ENCODE results near the gene BMP7. TPM values are rescaled to one million over a fixed set of nuclear protein-coding genes. Genes with fewer than 3 reads are reported as not detected.

Gene BMP7
- total and polyA plus RNA-seq, 2 experiments from 2014 or later, result 15.9 to 22.8 TPM

GRCh38 chr20:57217802-57218201 is 48.6 kb downstream of the BMP7 start (continued):
- TF ChIP-seq CTCF (conservative IDR thresholded peaks at IDR 0.05; ENCODE audit: low read depth in 2 of 2) (no peak), JUNB (IDR thresholded peaks at IDR 0.05; ENCODE audit: unreplicated experiment) (no peak)

DNA sequence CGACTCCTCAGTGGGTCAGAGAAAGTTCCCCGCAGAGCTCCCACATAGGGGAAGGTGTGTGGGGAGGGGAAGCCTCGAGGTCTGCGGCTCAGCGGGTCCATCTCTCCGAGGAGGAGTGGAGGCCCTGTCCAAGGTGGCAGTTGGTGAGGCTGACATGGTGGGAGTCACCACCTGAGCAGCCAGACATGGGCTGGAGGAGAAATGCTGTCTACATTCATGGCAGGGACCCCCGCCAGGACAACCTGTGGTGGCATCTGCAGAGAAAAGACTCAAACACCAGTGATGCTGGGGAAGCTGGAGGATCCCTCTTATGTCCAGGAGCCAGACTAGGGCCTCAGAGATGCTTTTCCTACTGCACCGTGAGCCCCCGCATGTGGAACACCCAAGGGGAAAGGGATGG is 49.8 kb downstream of the BMP7 start:
- Histone ChIP-seq H3F3A (replicated peaks; ENCODE audit: low read depth) (no peaks in the 10 kb centered on the region), H3K4me2 (no peak overlapping the region), H3K27me3 (ENCODE audit: insufficient read depth) (no peaks in the 10 kb centered on the region), H3K27ac (ENCODE audit: low read depth) (no peak overlapping the region), H3K9me2 (ENCODE audit: insufficient read depth) (no peaks in the 10 kb centered on the region), H2AFZ (no peak overlapping the region), H3K4me1 (ENCODE audit: insufficient read depth) (peaks cover 15% of the 10 kb centered on the region), H3K4me3 (no peak overlapping the region), H3K79me2 (replicated peaks; ENCODE audit: insufficient read depth) (no peaks in the 10 kb centered on the region), H3K36me3 (ENCODE audit: insufficient read depth) (no peaks in the 10 kb centered on the region), H4K20me1 (replicated peaks; ENCODE audit: insufficient read depth) (no peaks in the 10 kb centered on the region)
- no peak for DNase-seq (ENCODE audit: low spot score)
- H3K4me1 Mint-ChIP-seq, result peaks cover 15% of the 10 kb centered on the region
- H3K9me3 Mint-ChIP-seq, result no peaks in the 10 kb centered on the region
- no peak overlapping the region for H3K4me3 Mint-ChIP-seq
- H3K27me3 Mint-ChIP-seq (ENCODE audit: insufficient read depth, low read depth, poor library complexity), result peaks cover 3% of the 10 kb centered on the region
- H3K36me3 Mint-ChIP-seq (ENCODE audit: low read depth), result no peaks in the 10 kb centered on the region; the same call in 2 of the 3 replicates
- no peak overlapping the region for H3K27ac Mint-ChIP-seq
- no peak for ATAC-seq
- TF ChIP-seq POLR2AphosphoS5 (IDR thresholded peaks at IDR 0.05; ENCODE audit: low read depth) (no peak), NANOG (IDR thresholded peaks at IDR 0.05; ENCODE audit: borderline replicate concordance) (no peak), EZH2 (IDR thresholded peaks at IDR 0.05; ENCODE audit: low read depth, unreplicated experiment) (no peak), JUNB (IDR thresholded peaks at IDR 0.05; ENCODE audit: unreplicated experiment) (no peak), CTCF (conservative IDR thresholded peaks at IDR 0.05; ENCODE audit: low read depth in 2 of 2) (no peak), EZH2phosphoT487 (IDR thresholded peaks at IDR 0.05; ENCODE audit: unreplicated experiment) (no peak), STAT1 (IDR thresholded peaks at IDR 0.05; ENCODE audit: unreplicated experiment) (no peak), ZNF114 (CRISPR knock-in tag; IDR thresholded peaks at IDR 0.05) (no peak), ETS1 (IDR thresholded peaks at IDR 0.05) (no peak)
- TF ChIP-seq, protein P1, sequence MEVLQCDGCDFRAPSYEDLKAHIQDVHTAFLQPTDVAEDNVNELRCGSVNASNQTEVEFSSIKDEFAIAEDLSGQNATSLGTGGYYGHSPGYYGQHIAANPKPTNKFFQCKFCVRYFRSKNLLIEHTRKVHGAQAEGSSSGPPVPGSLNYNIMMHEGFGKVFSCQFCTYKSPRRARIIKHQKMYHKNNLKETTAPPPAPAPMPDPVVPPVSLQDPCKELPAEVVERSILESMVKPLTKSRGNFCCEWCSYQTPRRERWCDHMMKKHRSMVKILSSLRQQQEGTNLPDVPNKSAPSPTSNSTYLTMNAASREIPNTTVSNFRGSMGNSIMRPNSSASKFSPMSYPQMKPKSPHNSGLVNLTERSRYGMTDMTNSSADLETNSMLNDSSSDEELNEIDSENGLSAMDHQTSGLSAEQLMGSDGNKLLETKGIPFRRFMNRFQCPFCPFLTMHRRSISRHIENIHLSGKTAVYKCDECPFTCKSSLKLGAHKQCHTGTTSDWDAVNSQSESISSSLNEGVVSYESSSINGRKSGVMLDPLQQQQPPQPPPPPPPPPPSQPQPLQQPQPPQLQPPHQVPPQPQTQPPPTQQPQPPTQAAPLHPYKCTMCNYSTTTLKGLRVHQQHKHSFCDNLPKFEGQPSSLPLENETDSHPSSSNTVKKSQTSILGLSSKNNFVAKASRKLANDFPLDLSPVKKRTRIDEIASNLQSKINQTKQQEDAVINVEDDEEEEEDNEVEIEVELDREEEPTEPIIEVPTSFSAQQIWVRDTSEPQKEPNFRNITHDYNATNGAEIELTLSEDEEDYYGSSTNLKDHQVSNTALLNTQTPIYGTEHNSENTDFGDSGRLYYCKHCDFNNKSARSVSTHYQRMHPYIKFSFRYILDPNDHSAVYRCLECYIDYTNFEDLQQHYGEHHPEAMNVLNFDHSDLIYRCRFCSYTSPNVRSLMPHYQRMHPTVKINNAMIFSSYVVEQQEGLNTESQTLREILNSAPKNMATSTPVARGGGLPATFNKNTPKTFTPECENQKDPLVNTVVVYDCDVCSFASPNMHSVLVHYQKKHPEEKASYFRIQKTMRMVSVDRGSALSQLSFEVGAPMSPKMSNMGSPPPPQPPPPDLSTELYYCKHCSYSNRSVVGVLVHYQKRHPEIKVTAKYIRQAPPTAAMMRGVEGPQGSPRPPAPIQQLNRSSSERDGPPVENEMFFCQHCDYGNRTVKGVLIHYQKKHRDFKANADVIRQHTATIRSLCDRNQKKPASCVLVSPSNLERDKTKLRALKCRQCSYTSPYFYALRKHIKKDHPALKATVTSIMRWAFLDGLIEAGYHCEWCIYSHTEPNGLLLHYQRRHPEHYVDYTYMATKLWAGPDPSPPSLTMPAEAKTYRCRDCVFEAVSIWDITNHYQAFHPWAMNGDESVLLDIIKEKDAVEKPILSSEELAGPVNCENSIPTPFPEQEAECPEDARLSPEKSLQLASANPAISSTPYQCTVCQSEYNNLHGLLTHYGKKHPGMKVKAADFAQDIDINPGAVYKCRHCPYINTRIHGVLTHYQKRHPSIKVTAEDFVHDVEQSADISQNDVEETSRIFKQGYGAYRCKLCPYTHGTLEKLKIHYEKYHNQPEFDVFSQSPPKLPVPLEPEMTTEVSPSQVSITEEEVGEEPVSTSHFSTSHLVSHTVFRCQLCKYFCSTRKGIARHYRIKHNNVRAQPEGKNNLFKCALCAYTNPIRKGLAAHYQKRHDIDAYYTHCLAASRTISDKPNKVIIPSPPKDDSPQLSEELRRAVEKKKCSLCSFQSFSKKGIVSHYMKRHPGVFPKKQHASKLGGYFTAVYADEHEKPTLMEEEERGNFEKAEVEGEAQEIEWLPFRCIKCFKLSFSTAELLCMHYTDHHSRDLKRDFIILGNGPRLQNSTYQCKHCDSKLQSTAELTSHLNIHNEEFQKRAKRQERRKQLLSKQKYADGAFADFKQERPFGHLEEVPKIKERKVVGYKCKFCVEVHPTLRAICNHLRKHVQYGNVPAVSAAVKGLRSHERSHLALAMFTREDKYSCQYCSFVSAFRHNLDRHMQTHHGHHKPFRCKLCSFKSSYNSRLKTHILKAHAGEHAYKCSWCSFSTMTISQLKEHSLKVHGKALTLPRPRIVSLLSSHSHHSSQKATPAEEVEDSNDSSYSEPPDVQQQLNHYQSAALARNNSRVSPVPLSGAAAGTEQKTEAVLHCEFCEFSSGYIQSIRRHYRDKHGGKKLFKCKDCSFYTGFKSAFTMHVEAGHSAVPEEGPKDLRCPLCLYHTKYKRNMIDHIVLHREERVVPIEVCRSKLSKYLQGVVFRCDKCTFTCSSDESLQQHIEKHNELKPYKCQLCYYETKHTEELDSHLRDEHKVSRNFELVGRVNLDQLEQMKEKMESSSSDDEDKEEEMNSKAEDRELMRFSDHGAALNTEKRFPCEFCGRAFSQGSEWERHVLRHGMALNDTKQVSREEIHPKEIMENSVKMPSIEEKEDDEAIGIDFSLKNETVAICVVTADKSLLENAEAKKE (CRISPR knock-in tag; IDR thresholded peaks at IDR 0.05), result no peak

Measured in GM23338 (cell line).